Ovary (tissue), 3 donors: ENCODE results near the gene GOLGB1.

Experiments used
- EP300 ChIP-seq: sonication (generic); formaldehyde crosslinking; IDR thresholded peaks from one replicate; pipeline ENCODE4 v1.6.1; 2017; ENCODE audit warnings: antibody characterized with exemption
- POLR2A ChIP-seq: fragments of 450-650 bp; IDR thresholded peaks from one replicate; pipeline ENCODE4 v1.6.1; 2017; ENCODE audit warnings: antibody characterized with exemption, mild to moderate bottlenecking, moderate library complexity
- TF ChIP-seq, protein P1 (sequence below), 3 donors: fragments of 450-650 bp in 2 of 3; fragments of 200-600 bp in 1 of 3; IDR thresholded peaks; one replicate each; pipeline versions ENCODE4 v1.5.1 to v1.8.0; 2016 to 2022; ENCODE audit warnings: antibody characterized with exemption in 3 of 3, mild to moderate bottlenecking in 1 of 3
- donor health status: DM: no; HTN: no; CAD: no.

DNA sequence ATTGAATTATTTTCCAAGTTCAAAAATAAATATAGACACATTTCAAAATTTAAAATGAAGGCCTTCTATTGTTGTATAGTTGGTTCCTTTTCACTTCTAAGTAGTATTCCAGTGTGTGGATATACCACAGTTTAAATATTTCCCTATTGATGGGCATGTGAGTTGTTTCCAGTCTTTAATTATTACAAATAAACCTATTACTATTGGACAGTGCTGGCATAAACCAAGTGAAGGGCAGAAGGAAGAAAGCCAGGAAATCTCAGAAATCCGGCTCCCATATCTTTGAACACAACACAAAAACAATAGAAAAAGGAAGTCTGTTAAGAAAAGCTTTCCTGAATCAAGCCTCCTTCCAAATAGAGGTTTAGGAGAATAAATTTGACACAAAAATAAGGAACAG lies 26.1 kb downstream of the GOLGB1 start:
- TF ChIP-seq POLR2A (no peak), EP300 (no peak)
- TF ChIP-seq, protein P1, sequence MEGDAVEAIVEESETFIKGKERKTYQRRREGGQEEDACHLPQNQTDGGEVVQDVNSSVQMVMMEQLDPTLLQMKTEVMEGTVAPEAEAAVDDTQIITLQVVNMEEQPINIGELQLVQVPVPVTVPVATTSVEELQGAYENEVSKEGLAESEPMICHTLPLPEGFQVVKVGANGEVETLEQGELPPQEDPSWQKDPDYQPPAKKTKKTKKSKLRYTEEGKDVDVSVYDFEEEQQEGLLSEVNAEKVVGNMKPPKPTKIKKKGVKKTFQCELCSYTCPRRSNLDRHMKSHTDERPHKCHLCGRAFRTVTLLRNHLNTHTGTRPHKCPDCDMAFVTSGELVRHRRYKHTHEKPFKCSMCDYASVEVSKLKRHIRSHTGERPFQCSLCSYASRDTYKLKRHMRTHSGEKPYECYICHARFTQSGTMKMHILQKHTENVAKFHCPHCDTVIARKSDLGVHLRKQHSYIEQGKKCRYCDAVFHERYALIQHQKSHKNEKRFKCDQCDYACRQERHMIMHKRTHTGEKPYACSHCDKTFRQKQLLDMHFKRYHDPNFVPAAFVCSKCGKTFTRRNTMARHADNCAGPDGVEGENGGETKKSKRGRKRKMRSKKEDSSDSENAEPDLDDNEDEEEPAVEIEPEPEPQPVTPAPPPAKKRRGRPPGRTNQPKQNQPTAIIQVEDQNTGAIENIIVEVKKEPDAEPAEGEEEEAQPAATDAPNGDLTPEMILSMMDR (IDR thresholded peaks at IDR 0.05), result no peak
